SK-N-SH (cell line): Measurements from ENCODE around the gene STK35. TPM values are rescaled to one million over a fixed set of nuclear protein-coding genes. Genes with fewer than 3 reads are reported as not detected.

ENCODE experiments used
- CTCF ChIA-PET: fragments of 300-600, 350-600 bp; formaldehyde crosslinking; extraction: SDS; loops from one replicate; lab custom pipeline; 2021; lab: Yijun Ruan, JAX
- POLR2A ChIA-PET: fragments of 350-600 bp; sonication (Branson Sonifier 250); formaldehyde crosslinking; extraction: SDS; loops from one replicate; lab custom pipeline; 2020; ENCODE audit warnings: antibody characterized with exemption, inconsistent platforms; lab: Yijun Ruan, JAX
- DNase-seq: peaks from one replicate; pipeline ENCODE4 v3.0.0; 2012
- H2AFZ ChIP-seq: fragments of 200-600 bp; sonication (generic); 2 replicates; pipeline ENCODE4 v1.8.1; 2016; ENCODE audit warnings: antibody characterized with exemption, mild to moderate bottlenecking, low read depth
- H3F3A ChIP-seq: fragments of 200-600 bp; sonication (generic); replicated peaks from 2 replicates; pipeline ENCODE3; 2016; ENCODE audit warnings: antibody characterized with exemption, mild to moderate bottlenecking; ENCODE audit not compliant: insufficient read depth
- H3K27ac ChIP-seq, 2 experiments: fragments of 200-500 bp in 1 of 2; fragments of 200-600 bp in 1 of 2; sonication (Bioruptor generic) in 1 of 2; sonication (generic), shearing (Covaris generic) in 1 of 2; 2 replicates each; pipeline versions ENCODE4 v1.5.1 to v1.6.1; 2014 to 2016; ENCODE audit warnings: low read depth in 2 of 2, inconsistent platforms in 1 of 2, low read length in 1 of 2, mild to moderate bottlenecking in 1 of 2, mixed read lengths in 1 of 2
- H3K27me3 ChIP-seq: fragments of 200-600 bp; sonication (generic), shearing (Covaris generic); 2 replicates; pipeline ENCODE4 v1.6.1; 2016; ENCODE audit warnings: mixed run types; ENCODE audit not compliant: insufficient read depth
- H3K36me3 ChIP-seq, 2 experiments: fragments of 200-500 bp in 1 of 2; fragments of 200-600 bp in 1 of 2; sonication (Bioruptor generic) in 1 of 2; sonication (generic) in 1 of 2; replicated peaks in 1 of 2; 2 replicates each; pipeline versions ENCODE3 to v1.5.1; 2014 to 2016; ENCODE audit warnings: low read length in 1 of 2, mild to moderate bottlenecking in 1 of 2; ENCODE audit not compliant: insufficient read depth in 2 of 2, control insufficient read depth in 1 of 2
- H3K4me1 ChIP-seq, 2 experiments: fragments of 200-500 bp in 1 of 2; fragments of 200-600 bp in 1 of 2; sonication (Bioruptor generic) in 1 of 2; sonication (generic), shearing (Covaris generic) in 1 of 2; 2 replicates each; pipeline versions ENCODE4 v1.5.1 to v1.6.1; 2014 to 2016; ENCODE audit warnings: low read depth in 1 of 2, low read length in 1 of 2, mixed run types in 1 of 2; ENCODE audit not compliant: insufficient read depth in 2 of 2, control insufficient read depth in 1 of 2
- H3K4me2 ChIP-seq: fragments of 200-600 bp; sonication (generic), shearing (Covaris generic); 2 replicates; pipeline ENCODE4 v1.6.1; 2017; ENCODE audit warnings: mixed run types
- H3K4me3 ChIP-seq, 2 experiments: fragments of 200-500 bp in 1 of 2; fragments of 200-600 bp in 1 of 2; sonication (Bioruptor generic) in 1 of 2; sonication (generic), shearing (Covaris generic) in 1 of 2; 2 replicates each; pipeline versions ENCODE4 v1.5.1 to v1.8.1; 2014 to 2016; ENCODE audit warnings: low read depth in 2 of 2, inconsistent platforms in 1 of 2, low read length in 1 of 2, mild to moderate bottlenecking in 1 of 2, mixed read lengths in 1 of 2, moderate library complexity in 1 of 2
- H3K79me2 ChIP-seq: fragments of 200-600 bp; sonication (generic); 2 replicates; pipeline ENCODE4 v1.8.1; 2017; ENCODE audit warnings: mild to moderate bottlenecking; ENCODE audit not compliant: insufficient read depth
- H3K9ac ChIP-seq: fragments of 200-600 bp; sonication (generic); 2 replicates; pipeline ENCODE4 v1.6.1; 2017; ENCODE audit warnings: mixed run types
- H3K9me2 ChIP-seq: fragments of 200-600 bp; sonication (generic); 2 replicates; pipeline ENCODE4 v1.6.1; 2017; ENCODE audit warnings: mixed run types
- H3K9me3 ChIP-seq: fragments of 200-600 bp; sonication (generic); 2 replicates; pipeline ENCODE4 v1.6.1; 2017; ENCODE audit warnings: mixed run types, mild to moderate bottlenecking, moderate library complexity
- H4K20me1 ChIP-seq: fragments of 200-600 bp; sonication (generic); 2 replicates; pipeline ENCODE4 v1.6.1; 2017; ENCODE audit warnings: mild to moderate bottlenecking, mixed run types; ENCODE audit not compliant: insufficient read depth
- ELF1 ChIP-seq: IDR thresholded peaks from 2 replicates; pipeline ENCODE4 v1.4.0; 2012
- EZH2phosphoT487 ChIP-seq: fragments of 200-600 bp; sonication (generic); IDR thresholded peaks from 2 replicates; pipeline ENCODE4 v1.6.1; 2017; ENCODE audit warnings: low read depth, mixed run types, mild to moderate bottlenecking, antibody characterized with exemption, moderate library complexity, borderline replicate concordance
- FOXJ3 ChIP-seq: sonication (generic); formaldehyde crosslinking; IDR thresholded peaks from 2 replicates; pipeline ENCODE4 v1.5.1; 2020; ENCODE audit warnings: mild to moderate bottlenecking, missing genetic modification reagents
- GABPA ChIP-seq: IDR thresholded peaks from 2 replicates; pipeline ENCODE4 v1.4.0; 2012; ENCODE audit warnings: low read depth, mild to moderate bottlenecking
- GATA2 ChIP-seq: sonication (generic); formaldehyde crosslinking; IDR thresholded peaks from 2 replicates; pipeline ENCODE4 v1.5.0; 2020; ENCODE audit warnings: mild to moderate bottlenecking, missing genetic modification reagents
- JUND ChIP-seq: IDR thresholded peaks from 2 replicates; pipeline ENCODE4 v1.4.0; 2012
- MAX ChIP-seq: IDR thresholded peaks from 2 replicates; pipeline ENCODE4 v1.4.0; 2012; ENCODE audit warnings: low read depth
- MEF2A ChIP-seq: IDR thresholded peaks from 2 replicates; pipeline ENCODE4 v1.4.0; 2012; ENCODE audit warnings: low read depth, borderline replicate concordance
- POLR2AphosphoS5 ChIP-seq: IDR thresholded peaks from 2 replicates; pipeline ENCODE4 v1.6.1; 2012; ENCODE audit warnings: low read depth, low read length
- RAD21 ChIP-seq: IDR thresholded peaks from 2 replicates; pipeline ENCODE4 v1.6.1; 2012; ENCODE audit warnings: mild to moderate bottlenecking, low read length
- REST ChIP-seq: IDR thresholded peaks from 2 replicates; pipeline ENCODE4 v1.6.1; 2012; ENCODE audit warnings: mild to moderate bottlenecking, low read depth, low read length, moderate library complexity
- RXRA ChIP-seq: IDR thresholded peaks from 2 replicates; pipeline ENCODE4 v1.4.0; 2012; ENCODE audit warnings: low read depth, mild to moderate bottlenecking, borderline replicate concordance
- SIN3A ChIP-seq: IDR thresholded peaks from 2 replicates; pipeline ENCODE4 v1.6.1; 2012; ENCODE audit warnings: low read depth, mild to moderate bottlenecking, low read length, moderate library complexity, borderline replicate concordance
- SMC3 ChIP-seq: IDR thresholded peaks from 2 replicates; pipeline ENCODE4 v1.6.1; 2012; ENCODE audit warnings: low read depth, low read length, improper control_type of control experiment
- USF2 ChIP-seq: fragments of 150-350 bp; IDR thresholded peaks from 2 replicates; pipeline ENCODE4 v1.6.1; 2017; ENCODE audit warnings: antibody characterized with exemption, low read length, low read depth, borderline replicate concordance
- YY1 ChIP-seq: IDR thresholded peaks from 2 replicates; pipeline ENCODE4 v1.4.0; 2012; ENCODE audit warnings: low read depth, mild to moderate bottlenecking
- WGBS: methylation state at CpG from one replicate; pipeline ENCODE4 v1.1.6; 2017; ENCODE audit warnings: low lambda C conversion rate; 5-methylcytosine and 5-hydroxymethylcytosine counted together
- polyA plus RNA-seq, 3 experiments: library from polyadenylated mRNA; depleted of rRNA; stranded (reverse); fragments of >200 nt; gene quantifications; 2 replicates each; pipeline ENCODE4 v1.2.3, GENCODE V29; 2012
- TF ChIP-seq, protein P1 (sequence below): IDR thresholded peaks from 2 replicates; pipeline ENCODE4 v1.4.0; 2012; ENCODE audit warnings: low read depth, borderline replicate concordance
- TF ChIP-seq, protein P2 (sequence below): fragments of 150-350 bp; IDR thresholded peaks from 2 replicates; pipeline ENCODE4 v1.6.1; 2016; ENCODE audit warnings: mild to moderate bottlenecking, low read depth, low read length

STK35 gene
- polyA plus RNA-seq, 1 of the 3 experiments (the other 2 are of a cell fraction), result 6.7 TPM

DNA sequence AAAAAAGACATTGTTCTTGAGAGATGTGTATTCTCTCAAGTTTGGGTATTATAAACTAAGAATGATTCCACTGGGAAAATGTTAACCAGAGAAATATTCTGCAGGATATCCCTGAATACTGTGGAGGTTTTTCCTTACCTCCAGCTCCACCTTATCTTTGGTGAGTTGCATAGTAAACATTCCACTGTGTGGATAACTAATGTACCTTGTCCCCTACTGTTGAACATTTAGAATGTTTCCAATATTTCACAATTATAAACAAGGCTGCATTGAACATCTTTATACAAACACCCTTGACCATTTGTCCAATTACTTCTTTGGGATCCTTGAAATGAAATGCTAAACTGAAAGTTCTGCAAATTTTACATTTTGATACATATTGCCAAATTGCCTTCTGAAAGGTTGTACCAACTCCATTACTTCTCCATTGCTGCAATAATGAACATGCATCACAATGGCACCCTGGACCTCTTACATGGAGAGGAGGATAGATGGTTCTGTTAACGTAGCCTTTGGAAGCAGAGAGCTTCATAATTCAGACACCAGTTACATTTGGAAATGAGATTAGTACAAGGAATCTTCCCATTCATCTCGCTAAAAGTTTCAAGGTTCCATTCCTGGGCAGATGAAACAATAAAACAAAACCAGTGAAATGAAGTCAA, 35.0 kb upstream of the STK35 start:
- ChIA-PET CTCF (interaction anchor here (0.9 to 1.6 kb wide), 3 partner anchors 60 to 107 kb away, joined by 3 to 6 read pairs (median 3); no protein-coding TSS in a partner anchor), POLR2A (no interaction called here)
- H3K9ac ChIP-seq, result no peak overlapping the region
- no peaks in the 10 kb centered on the region for H3F3A ChIP-seq
- H4K20me1 ChIP-seq, result no peaks in the 10 kb centered on the region
- DNase-seq, result no peak
- 0% methylated on average over 2 of the region's 2 CpGs for WGBS
- H3K27me3 ChIP-seq, result no peaks in the 10 kb centered on the region; the same call in 1 of the 2 replicates
- H2AFZ ChIP-seq, result no peak overlapping the region
- no peak overlapping the region for H3K27ac ChIP-seq
- H3K36me3 ChIP-seq, result no peaks in the 10 kb centered on the region
- H3K79me2 ChIP-seq, result no peaks in the 10 kb centered on the region
- no peak overlapping the region for H3K4me2 ChIP-seq
- H3K9me2 ChIP-seq, result no peaks in the 10 kb centered on the region
- no peaks in the 10 kb centered on the region for H3K9me3 ChIP-seq
- no peaks in the 10 kb centered on the region for H3K4me1 ChIP-seq
- H3K4me3 ChIP-seq, result no peak overlapping the region
- TF ChIP-seq USF2 (no peak), JUND (no peak), GATA2 (CRISPR knock-in tag) (no peak), RXRA (no peak), YY1 (no peak), ELF1 (no peak), SIN3A (no peak), SMC3 (no peak), EZH2phosphoT487 (no peak), FOXJ3 (no peak), MEF2A (no peak), POLR2AphosphoS5 (no peak), MAX (no peak), GABPA (no peak), REST (no peak), RAD21 (no peak)
- TF ChIP-seq, protein P1, sequence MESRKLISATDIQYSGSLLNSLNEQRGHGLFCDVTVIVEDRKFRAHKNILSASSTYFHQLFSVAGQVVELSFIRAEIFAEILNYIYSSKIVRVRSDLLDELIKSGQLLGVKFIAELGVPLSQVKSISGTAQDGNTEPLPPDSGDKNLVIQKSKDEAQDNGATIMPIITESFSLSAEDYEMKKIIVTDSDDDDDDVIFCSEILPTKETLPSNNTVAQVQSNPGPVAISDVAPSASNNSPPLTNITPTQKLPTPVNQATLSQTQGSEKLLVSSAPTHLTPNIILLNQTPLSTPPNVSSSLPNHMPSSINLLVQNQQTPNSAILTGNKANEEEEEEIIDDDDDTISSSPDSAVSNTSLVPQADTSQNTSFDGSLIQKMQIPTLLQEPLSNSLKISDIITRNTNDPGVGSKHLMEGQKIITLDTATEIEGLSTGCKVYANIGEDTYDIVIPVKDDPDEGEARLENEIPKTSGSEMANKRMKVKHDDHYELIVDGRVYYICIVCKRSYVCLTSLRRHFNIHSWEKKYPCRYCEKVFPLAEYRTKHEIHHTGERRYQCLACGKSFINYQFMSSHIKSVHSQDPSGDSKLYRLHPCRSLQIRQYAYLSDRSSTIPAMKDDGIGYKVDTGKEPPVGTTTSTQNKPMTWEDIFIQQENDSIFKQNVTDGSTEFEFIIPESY, result no peak
- TF ChIP-seq, protein P2, sequence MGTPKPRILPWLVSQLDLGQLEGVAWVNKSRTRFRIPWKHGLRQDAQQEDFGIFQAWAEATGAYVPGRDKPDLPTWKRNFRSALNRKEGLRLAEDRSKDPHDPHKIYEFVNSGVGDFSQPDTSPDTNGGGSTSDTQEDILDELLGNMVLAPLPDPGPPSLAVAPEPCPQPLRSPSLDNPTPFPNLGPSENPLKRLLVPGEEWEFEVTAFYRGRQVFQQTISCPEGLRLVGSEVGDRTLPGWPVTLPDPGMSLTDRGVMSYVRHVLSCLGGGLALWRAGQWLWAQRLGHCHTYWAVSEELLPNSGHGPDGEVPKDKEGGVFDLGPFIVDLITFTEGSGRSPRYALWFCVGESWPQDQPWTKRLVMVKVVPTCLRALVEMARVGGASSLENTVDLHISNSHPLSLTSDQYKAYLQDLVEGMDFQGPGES, result no peak
